GM19035 (cell line): ENCODE data around the gene WDR35.
A peak's percentile ranks its signal among the peaks of the same experiment; 100 is the strongest.
"Not testable (repeated sequence)": the region's sequence is repeated elsewhere in the genome, so short reads cannot be mapped to it uniquely, and the experiment has no call there.

Source experiments
- ATAC-seq: cut with Tn5 transposase; IDR thresholded peaks from one replicate; pipeline ENCODE4 v1.9.1; 2021; ENCODE audit not compliant: unreplicated experiment

Gene WDR35

GRCh38 chr2:19942199-19942598, 47.7 kb downstream of the WDR35 start:
- ATAC-seq: no peak

DNA sequence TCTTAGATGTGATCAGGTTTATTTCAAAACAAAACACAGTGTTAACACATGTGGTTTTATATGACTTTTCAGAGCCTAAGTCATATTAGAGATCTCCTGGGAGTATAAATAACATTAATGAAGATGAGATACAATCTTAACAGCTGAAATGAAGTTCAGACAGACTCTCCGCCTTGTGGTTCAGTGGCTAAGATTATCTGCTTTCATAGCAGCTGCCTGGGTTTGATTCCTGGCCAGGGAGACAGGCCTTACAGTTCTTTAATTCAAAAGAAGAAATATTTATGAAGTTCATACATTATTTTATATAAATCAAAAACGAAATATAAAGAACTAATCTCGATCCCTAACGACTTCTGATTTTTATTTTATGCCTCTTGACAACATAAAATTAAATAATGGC, 52.9 kb downstream of the WDR35 start:
- no peak for ATAC-seq

DNA sequence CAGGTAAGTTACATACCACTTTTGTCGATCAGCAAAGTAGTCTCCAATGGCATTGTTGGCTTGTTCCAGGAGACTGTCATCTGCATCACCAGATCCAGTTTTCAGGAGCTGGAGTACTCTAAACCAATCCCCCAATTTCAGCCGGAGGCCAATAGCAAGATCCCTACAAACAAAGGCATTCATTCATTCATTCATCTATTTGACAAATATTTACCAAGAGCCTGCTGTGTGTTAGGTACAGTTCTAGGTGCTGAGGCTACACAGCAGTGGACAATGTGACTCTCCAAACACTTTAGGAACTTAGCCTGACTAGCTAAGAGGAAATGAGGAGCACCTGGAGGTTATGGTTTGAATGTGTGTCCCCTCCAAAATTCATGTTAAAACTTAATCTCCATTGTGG, 53.7 kb downstream of the WDR35 start:
- ATAC-seq: no peak

DNA sequence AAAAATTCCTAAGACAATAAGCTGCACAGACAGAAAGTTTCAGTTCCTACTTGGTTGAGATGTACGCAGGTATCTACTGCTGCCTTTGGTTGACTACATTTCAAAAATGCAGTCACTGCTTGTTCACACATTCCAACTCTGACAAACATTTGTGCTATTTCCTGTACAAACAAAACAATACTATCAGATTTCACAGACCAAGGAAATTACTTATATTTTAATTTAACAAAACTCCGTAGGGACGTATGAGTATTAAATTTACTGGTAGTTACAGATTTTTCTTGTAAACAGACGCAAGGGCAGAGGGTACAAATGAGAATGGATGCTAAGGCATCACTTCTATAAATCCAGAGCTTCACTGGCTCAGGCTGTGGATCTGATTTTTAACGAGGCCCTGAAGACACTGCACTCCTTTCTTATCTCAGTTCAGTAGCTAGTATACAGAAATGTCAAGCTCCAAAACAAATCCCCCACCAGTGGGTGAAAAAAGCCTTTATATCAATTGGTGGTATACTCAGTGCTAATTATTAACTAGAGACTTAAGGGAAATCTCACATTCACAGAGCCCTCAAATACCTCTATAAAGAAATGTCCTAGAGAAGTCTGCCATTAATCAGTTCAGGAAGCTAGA, 56.4 kb downstream of the WDR35 start:
- peak; percentile 74 for ATAC-seq

GRCh38 chr2:19932928-19933327, 57.0 kb downstream of the WDR35 start:
- ATAC-seq: no peak

DNA sequence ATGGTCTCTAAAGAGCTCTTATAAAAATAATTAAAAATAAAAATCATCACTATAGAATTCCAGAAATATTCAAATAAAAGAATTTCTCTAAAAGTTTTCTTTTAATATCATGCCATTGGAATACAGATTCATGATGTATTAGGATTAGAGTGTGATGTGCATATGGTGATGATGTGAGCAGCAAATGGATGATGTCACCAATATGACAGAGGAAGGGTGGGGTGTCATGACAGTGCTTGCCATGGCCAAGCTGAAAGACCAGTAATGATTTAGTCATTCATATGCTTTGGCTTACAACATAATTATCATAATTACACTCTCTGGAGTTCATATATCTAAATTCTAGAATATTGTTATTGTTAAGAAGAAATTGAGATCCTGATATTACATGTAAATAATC, 60.7 kb downstream of the WDR35 start:
- ATAC-seq: no peak

DNA sequence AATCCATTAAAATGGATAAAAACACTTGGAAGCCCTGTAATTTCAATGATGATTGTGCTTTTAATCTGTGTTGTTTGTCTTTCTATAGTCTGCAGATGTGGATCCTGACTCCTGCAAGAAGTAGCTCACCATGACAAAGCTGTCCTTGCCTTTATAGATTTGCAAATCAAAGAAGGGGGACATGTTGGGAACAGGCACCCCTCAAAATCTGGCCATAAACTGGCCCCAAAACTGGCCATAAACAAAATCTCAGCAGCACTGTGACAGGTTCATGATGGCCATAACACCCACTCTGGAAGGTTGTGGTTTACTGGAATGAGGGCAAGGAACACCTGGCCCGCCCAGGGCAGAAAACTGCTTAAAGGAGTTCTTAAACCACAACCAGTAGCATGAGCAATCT, 62.1 kb downstream of the WDR35 start:
- not testable (repeated sequence) for ATAC-seq

DNA sequence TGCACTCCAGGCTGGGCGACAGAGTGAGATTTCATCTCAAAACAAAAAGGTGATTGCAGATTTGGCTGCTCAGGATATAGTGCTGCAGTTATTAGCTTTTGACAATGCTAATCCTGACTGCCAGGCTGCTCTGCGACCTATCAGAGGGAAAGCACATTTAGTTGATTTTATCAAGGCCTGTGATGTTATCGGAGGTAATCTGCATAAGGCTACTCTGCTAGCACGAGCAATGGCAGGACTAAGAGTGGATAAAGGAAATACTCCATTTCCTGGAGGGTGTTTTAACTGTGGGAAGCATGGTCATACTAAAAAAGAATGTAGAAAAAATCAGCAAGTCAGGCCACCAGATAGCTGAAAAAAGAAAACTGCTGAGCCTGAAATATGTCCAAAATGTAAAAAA, 65.4 kb downstream of the WDR35 start:
- ATAC-seq: not testable (repeated sequence)

DNA sequence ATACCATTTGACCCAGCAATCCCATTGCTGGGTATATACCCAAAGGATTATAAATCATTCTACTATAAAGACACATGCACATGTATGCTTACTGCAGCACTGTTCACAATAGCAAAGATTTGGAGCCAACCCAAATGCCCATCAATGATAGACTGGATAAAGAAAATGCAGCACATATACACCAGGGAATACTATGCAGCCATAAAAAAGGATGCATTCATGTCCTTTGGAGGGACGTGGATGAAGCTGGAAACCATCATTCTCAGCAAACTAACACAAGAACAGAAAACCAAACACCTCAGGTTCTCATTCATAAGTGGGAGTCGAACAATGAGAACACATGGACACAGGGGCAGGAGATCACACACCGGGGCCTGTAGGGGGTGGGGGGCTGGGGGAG, 67.7 kb downstream of the WDR35 start:
- ATAC-seq: not testable (repeated sequence)

DNA sequence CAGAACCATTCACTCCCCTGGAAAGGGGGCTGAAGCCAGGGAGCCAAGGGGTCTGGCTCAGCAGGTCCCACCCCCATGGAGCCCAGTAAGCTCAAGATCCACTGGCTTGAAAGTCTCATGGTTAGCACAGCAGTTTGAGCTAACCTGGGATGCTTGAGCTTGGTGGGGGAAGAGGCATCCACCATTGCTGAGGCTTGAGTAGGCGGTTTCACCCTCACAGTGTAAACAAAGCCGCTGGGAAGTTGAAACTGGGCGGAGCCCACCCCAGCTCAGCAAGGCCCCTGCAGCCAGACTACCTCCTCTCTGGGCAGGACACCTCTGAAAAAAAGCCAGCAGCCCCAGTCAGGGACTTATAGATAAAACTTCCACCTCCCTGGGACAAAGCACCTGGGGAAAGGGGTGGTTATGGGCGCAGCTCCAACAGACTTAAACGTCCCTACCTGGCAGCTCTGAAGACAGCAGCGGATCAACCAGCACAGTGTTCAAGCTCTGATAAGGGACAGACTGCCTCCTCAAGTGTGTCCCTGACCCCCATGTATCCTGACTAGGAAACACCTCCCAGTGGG, 73.4 kb downstream of the WDR35 start:
- ATAC-seq: no peak

DNA sequence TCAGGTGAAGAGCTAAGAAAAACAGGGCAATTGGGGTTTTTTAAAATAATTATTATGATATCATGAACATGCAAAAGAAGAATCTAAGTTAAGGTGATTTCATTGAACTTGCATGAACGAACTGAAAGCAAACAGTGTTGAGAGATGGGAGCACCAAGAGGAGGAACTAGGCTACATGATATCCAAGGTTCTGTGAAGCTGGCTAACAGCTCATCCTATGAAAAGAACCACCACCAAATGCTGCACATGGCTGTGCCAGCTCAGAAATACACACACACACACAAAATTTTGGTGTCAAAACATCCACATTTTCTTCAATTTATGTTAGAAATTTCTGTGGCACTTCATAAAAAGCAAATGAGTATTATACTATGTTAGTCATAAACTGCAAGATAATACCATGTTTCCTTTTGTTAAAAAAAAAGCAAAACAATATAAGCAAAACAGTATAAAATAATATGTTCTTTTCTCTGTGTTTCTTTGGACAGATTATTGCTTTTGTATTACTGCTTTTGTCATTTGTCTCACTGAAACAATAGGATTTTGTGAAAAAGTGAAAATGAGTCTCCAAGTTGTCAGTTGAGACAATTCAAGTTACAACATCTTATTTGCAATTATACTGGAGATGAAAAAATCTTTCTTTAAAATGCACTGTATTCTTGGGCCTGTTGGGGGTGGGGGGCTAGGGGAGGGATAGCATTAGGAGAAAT, 75.5 kb downstream of the WDR35 start:
- ATAC-seq: no peak

DNA sequence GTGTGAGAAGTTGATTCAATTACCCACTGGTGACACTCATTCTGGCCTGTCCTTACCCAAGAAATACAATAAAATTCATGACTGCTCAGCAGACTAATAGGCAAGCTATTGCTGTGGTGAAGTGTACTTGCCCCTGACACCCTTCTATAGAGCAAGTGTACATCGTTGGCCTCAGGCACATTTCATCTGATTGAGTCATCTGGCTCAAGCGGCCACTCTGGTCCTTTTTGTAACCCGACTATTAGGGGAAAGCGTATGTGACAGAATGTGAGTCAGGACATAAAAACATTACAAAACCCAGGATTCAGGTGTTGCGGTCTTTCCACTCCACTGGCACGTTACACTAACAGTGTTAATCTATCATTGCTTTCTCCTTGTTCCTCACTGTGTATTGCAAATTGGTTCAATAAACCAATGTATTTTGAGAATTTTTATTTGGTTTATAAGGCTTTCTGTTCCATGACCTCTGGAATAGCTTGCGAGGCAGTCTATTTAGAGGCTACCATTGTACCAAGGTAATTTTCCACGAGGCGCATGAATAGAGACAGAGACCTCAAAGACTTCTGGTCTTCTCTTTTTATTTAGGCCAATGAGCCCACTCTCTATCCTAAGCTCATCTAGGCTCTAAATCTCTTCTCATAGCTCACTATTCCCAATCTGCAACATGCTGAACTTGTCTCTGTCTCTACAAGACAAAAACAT, 77.9 kb downstream of the WDR35 start:
- no peak for ATAC-seq

DNA sequence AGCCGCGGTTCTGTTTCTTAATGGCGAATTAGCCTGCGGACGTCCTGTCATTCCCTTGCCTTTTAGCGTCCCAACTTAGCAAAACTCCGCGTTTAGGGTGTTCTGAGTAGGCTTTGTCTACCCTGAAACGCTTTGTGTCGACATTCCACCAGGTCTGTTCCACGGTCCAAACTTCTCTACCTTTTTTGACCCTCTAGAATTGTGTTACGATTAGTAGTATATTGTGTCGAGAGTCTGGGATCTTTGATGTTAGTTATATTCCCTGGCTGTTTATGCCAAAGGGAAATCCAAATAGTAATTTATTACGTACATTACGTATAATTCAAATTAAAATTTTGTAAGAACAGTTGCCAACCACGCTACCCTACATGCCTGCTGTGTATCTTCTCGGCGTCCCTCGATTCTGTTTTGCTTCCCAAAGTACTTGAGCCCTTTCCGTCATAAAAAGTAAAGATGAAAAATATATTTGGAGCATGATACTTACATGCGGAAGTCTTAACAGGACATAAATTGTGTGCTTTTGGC, 87.6 kb downstream of the WDR35 start:
- ATAC-seq: peak; percentile 6

DNA sequence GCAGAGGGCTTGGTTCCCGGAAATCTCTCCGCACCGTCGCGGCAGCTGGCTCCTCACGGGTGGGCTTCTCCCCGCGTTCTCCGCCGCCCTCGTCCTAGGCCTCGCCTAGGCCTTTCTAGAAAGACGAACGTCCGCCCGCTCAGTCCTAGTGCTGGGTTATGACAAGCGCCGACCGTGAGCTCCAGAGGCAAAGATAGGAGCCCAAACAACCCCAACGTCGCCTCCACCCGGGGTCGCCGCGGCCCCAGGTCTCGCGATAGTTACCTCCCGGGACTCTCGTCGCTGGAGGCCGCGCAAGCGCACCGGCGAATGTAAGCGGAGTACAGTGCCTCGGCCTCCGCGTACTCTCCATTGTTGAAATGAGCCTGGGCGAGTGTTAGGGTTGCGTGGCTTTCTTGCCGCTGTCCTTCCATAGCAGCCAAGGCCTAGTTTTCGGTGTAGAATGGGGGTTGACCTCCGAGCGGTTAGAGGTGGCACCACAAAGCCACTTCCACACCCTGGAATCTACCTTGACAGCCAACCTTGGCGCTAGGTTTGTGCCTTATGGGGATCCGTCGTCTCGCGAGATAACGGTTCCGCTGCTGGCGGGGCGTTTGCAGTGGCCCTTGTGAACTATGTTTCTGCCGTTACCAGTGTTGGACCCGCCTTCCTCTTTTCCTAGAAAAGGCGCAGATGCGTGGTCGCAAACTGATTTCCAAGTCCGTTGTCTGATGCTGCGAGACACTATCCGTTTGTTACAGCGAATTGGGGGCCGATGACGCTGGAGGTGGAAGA, 88.3 kb downstream of the WDR35 start, which contains the start of gene TTC32:
TSS of gene TTC32 (minus strand) at position 542 of the 774 bp plus-strand sequence. CDS start at position 413, 129 bp downstream.
- peak; percentile 84 for ATAC-seq

DNA sequence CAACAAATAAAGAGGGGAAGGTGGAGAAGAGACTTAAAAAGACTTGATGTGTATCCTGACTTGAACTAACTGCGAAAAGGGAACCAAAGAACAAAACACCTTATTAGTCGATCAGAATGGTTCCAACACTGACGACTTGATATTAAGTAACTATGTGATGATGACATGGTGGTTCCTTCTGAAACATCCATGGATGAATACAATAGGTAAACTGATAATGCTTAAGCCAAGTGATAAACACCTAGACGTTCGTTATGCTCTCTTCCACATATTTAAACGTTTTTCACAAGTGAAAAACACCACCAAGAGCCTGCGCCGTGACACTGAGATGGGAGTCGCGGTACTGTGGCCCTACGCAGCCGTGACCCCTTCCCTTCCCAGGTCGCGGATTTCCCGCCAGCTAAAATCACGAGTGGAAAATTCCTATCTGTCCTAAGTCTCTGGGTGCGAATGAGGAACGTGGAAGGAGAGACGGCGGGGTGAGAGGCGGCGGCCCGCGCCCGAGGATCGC, 88.9 kb downstream of the WDR35 start:
- peak; percentile 2 for ATAC-seq

GRCh38 chr2:19899985-19900930, 89.6 kb downstream of the WDR35 start:
- peak; percentile 28 for ATAC-seq

DNA sequence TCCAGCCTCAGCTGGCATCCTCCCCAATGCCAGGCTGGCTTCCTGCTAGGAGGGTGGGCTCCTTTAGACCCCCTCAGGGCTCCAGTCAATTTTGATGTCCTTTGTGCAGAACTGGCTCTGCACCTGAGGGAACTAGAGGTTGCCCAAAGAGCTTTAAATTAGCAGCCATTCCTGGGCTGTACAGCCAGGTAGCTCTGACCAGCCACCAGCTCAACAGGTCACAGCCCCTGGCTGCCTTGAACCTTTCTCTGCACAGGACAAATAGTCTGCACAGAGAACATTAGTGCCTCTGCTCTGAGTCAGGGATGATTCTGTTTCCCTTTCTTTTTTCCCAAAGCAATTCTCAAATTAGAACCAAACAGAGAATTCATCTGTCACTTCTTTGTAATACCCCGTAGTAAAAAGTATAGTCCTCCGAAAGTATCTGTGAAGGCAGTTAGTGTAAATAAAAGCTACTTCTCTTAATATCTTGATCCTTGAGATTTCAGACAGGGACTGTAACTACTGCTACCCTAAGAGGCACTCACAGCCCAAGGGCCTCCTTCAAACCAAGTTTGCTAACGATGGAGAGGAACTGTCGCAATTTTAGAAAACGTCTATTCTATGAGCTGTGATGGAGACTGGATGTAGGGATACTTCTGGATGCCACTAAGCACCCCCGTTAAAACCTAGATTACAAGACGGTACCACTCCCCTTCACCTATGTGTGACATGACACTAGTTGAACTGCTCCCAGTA, 91.1 kb downstream of the WDR35 start:
- no peak for ATAC-seq

DNA sequence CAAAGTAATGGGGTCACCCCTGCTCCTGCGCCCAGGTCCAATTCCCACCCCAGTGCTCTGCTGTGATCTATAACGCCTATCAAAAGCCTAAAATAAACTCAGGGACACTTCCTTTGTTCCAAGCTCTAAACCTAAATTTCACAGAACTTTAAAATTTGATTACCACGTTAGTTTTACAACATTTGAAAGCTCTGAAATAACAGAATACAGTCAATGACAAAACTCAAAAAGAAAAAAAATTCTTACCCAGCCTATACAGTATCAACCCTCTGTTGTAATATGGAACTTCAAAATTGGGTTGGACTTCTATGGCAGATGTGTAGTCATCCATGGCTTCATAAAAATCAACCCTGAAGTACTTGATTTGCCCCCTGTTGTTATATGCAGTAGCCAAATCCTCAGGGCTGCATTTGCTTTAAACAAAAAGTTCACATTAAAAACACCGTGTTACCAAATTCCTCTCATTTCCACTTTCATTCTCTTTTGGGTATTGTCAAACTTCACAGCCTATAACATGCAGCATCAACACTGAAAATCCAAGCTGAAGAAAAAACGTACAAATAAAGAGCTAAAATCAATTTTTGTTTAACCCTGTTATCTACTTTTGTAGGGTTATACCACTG, 92.2 kb downstream of the WDR35 start:
- no peak for ATAC-seq
